ENCODE data around the gene COPG2. TPM values are rescaled to one million over a fixed set of nuclear protein-coding genes. Genes with fewer than 3 reads are reported as not detected.
"Not testable (repeated sequence)": the region's sequence is repeated elsewhere in the genome, so short reads cannot be mapped to it uniquely, and the experiment has no call there.

Gene COPG2
- total RNA-seq, 1 donor from 2014 or later, result 15.7 TPM

DNA sequence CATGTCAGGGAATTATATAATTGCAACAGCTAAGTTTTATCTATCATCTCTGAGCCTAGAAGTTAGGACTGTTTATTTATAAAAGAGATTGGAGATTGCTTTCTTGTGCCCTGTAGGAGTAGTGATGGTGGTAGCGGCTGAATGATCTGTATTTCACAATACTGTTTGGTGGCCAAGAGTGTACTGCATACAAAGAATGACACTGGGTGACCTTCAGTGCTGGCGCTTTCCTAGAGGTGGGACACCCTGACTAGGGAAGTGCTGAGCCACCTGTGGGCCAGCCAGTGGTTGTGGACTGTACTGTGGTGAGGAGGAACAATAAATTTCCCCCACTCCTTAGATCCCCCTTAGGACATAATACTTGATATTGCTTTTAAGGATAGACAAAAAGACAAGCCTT is 53.0 kb downstream of the COPG2 start:
- peaks cover 0 to 11% of the 10 kb centered on the region in 2 donors for H3K36me3 ChIP-seq
- intact Hi-C loops (cut with DNase I), result no loop called here
- H3K9me3 ChIP-seq, result no peaks in the 10 kb centered on the region
- H3K27ac ChIP-seq, result no peak overlapping the region
- no peak for DNase-seq (ENCODE audit: extremely low spot score in 2 of 2)
- H3K4me3 ChIP-seq, result no peak overlapping the region
- TF ChIP-seq POLR2AphosphoS5 (IDR thresholded peaks at IDR 0.05; ENCODE audit: insufficient read depth in 1 of 2, low read depth in 1 of 2) (no peak), POLR2A (IDR thresholded peaks at IDR 0.05) (no peak)
- TF ChIP-seq, protein P1, sequence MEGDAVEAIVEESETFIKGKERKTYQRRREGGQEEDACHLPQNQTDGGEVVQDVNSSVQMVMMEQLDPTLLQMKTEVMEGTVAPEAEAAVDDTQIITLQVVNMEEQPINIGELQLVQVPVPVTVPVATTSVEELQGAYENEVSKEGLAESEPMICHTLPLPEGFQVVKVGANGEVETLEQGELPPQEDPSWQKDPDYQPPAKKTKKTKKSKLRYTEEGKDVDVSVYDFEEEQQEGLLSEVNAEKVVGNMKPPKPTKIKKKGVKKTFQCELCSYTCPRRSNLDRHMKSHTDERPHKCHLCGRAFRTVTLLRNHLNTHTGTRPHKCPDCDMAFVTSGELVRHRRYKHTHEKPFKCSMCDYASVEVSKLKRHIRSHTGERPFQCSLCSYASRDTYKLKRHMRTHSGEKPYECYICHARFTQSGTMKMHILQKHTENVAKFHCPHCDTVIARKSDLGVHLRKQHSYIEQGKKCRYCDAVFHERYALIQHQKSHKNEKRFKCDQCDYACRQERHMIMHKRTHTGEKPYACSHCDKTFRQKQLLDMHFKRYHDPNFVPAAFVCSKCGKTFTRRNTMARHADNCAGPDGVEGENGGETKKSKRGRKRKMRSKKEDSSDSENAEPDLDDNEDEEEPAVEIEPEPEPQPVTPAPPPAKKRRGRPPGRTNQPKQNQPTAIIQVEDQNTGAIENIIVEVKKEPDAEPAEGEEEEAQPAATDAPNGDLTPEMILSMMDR (IDR thresholded peaks at IDR 0.05), result no peak
- no peaks in the 10 kb centered on the region for H3K27me3 ChIP-seq
- no peaks in the 10 kb centered on the region for H3K4me1 ChIP-seq

DNA sequence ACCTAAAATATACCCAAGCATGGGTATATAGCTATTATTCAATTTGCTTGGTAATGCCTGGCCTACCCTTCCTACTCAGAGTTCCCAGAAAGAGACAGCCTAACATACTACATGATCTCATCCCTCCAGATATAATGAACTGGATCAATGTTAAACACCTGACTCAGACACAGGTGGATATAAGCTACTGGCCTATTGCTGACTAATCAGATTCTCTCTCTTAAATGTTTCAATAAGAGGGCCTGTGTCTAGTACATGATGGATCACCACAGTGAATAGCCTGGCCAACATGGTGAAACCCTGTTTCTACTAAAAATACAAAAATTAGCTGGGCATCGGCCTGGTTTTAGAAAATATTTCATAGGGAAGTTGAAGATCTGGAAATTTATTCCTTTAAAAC is 54.1 kb downstream of the COPG2 start:
- intact Hi-C loops (cut with DNase I), result no loop called here
- Histone ChIP-seq H3K27me3 (no peaks in the 10 kb centered on the region), H3K4me1 (no peaks in the 10 kb centered on the region), H3K9me3 (no peaks in the 10 kb centered on the region), H3K27ac (no peak overlapping the region), H3K4me3 (no peak overlapping the region), H3K36me3 (peaks cover 0 to 19% of the 10 kb centered on the region in 2 donors)
- DNase-seq (ENCODE audit: extremely low spot score in 2 of 2), result no peak
- TF ChIP-seq POLR2AphosphoS5 (IDR thresholded peaks at IDR 0.05; ENCODE audit: insufficient read depth in 1 of 2, low read depth in 1 of 2), result no peak
- TF ChIP-seq POLR2A (IDR thresholded peaks at IDR 0.05), result no peak
- TF ChIP-seq, protein P1 (IDR thresholded peaks at IDR 0.05), result no peak

DNA sequence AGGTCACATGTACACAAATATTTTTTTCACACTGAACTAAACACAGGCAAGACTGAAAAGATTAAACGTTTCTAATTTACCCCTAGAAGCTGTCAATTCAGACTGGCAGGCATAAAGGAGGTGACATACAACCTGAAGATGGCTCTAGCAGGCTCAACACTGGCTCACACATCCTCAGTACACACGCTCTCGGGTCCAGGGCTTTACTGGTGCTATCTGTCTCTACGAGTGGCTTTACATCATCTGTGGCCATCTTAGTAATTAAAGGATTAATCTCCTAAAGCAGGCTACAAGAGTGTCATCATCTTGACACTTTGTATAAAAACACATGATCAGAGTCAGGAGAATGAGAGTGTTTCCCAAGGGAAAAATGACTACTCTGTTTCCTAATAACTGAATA is 57.3 kb downstream of the COPG2 start:
- Histone ChIP-seq H3K4me3 (no peak overlapping the region), H3K27ac (no peak overlapping the region), H3K9me3 (no peaks in the 10 kb centered on the region), H3K27me3 (no peaks in the 10 kb centered on the region), H3K36me3 (peaks cover 0 to 26% of the 10 kb centered on the region in 2 donors), H3K4me1 (no peaks in the 10 kb centered on the region)
- TF ChIP-seq POLR2A (IDR thresholded peaks at IDR 0.05), result no peak
- TF ChIP-seq, protein P1 (IDR thresholded peaks at IDR 0.05), result no peak
- TF ChIP-seq POLR2AphosphoS5 (IDR thresholded peaks at IDR 0.05; ENCODE audit: insufficient read depth in 1 of 2, low read depth in 1 of 2), result no peak
- intact Hi-C loops (cut with DNase I), result no loop called here
- no peak for DNase-seq (ENCODE audit: extremely low spot score in 2 of 2)

DNA sequence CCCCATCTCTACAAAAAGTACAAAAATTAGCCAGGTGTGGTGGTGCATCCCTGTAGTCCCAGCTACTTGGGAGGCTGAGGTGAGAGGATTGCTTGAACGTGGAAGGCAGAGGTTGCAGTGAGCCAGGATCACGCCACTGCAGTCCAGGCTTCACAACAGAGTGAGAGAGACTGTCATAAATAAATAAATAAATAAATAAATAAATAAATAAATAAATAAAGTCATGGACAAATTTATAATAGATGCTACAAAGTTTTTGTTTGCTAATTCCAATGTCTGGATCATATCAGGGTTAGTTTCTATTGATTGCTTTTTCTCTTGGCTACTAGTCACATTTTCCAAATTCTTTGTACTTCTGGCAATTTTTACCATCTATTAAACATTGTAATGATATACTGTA is 61.5 kb downstream of the COPG2 start:
- DNase-seq (ENCODE audit: extremely low spot score in 2 of 2); H3K9me3 ChIP-seq; H3K27ac ChIP-seq; H3K27me3 ChIP-seq; intact Hi-C loops (cut with DNase I); H3K4me1 ChIP-seq; H3K4me3 ChIP-seq: not testable (repeated sequence)
- H3K36me3 ChIP-seq, result peaks cover 0 to 22% of the 10 kb centered on the region in 2 donors

DNA sequence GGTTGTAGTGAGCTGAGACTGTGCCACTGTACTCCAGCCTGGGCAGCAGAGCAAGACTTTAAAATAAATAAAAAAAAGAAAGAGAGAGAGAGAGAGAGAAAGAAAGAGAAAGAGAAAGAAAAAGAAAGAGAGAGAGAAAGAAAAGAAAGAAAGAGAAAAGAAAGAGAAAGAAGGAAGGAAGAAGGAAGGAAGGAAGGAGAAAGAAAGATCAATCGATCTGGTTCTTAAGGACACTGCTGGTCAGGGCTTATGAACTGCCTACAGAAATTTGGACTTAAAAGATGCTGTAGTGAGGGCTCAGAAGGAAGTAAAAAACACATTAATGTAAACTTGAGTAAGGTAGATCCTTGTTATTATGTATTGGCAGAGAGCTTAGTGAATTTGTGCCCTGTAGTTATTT is 62.4 kb downstream of the COPG2 start:
- TF ChIP-seq POLR2AphosphoS5 (IDR thresholded peaks at IDR 0.05; ENCODE audit: insufficient read depth in 1 of 2, low read depth in 1 of 2), result no peak
- TF ChIP-seq, protein P1 (IDR thresholded peaks at IDR 0.05), result no peak
- no peak for TF ChIP-seq POLR2A (IDR thresholded peaks at IDR 0.05)
- no peaks in the 10 kb centered on the region for H3K4me1 ChIP-seq
- DNase-seq (ENCODE audit: extremely low spot score in 2 of 2), result no peak
- H3K4me3 ChIP-seq, result no peak overlapping the region
- no peaks in the 10 kb centered on the region for H3K9me3 ChIP-seq
- H3K27ac ChIP-seq, result no peak overlapping the region
- intact Hi-C loops (cut with DNase I), result no loop called here
- H3K27me3 ChIP-seq, result no peaks in the 10 kb centered on the region
- H3K36me3 ChIP-seq, result peaks cover 0 to 21% of the 10 kb centered on the region in 2 donors

DNA sequence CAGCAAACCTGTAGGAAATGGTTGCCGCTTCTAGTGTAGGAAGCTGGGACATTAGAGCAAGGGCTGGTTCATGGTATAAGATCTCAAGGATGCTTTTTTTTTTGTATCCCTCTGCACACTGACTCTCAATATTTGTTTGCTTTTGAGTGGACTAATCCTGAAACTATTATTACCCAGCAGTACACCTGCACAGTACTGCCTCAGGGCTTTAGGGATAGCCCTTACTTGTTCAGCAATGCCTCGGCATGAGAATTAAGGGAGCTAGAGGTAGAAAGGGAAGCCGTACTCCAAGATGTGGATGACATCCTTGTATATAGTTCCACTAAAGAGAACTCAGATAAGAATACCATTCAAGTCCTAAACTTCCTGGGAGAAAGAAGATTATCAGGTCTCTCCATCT is 70.5 kb downstream of the COPG2 start:
- no peaks in the 10 kb centered on the region for H3K4me1 ChIP-seq
- no peak for DNase-seq (ENCODE audit: extremely low spot score in 2 of 2)
- H3K27me3 ChIP-seq, result no peaks in the 10 kb centered on the region
- no peaks in the 10 kb centered on the region for H3K9me3 ChIP-seq
- intact Hi-C loops (cut with DNase I), result no loop called here
- TF ChIP-seq POLR2AphosphoS5 (IDR thresholded peaks at IDR 0.05; ENCODE audit: insufficient read depth in 1 of 2, low read depth in 1 of 2) (no peak), POLR2A (IDR thresholded peaks at IDR 0.05) (no peak)
- TF ChIP-seq, protein P1 (IDR thresholded peaks at IDR 0.05), result no peak
- H3K27ac ChIP-seq, result no peak overlapping the region
- no peak overlapping the region for H3K4me3 ChIP-seq
- H3K36me3 ChIP-seq, result no peaks in the 10 kb centered on the region
